ENCODE measurements around the gene GAS6.

Gene GAS6

GRCh38 chr13:113865427-113865826 lies 1.6 kb upstream of the GAS6 start:
- ChIA-PET POLR2A (no interaction called here), CTCF (interaction anchor here (1.2 kb wide), 1 partner anchor 9 kb away, joined by 3 read pairs; no protein-coding TSS in a partner anchor)

GRCh38 chr13:113864273-113864890 lies 506 bp upstream of the GAS6 start:
- ChIA-PET CTCF (interaction anchor here (1.2 to 1.5 kb wide), 3 partner anchors 10 to 83 kb away, joined by 3 to 5 read pairs (median 4); no protein-coding TSS in a partner anchor), POLR2A (no interaction called here)
- DNase-seq (ENCODE audit: low read depth, low spot score), result no peak
- no peak for TF ChIP-seq CTCF (IDR thresholded peaks at IDR 0.05; ENCODE audit: insufficient read depth, low read length, missing control alignments)
- peak overlapping the region; percentile 81 for H3K4me3 ChIP-seq (ENCODE audit: low read depth, low read length)

More at GRCh38 chr13:113865427-113865826, 1.6 kb upstream of the GAS6 start:
- H3K4me3 ChIP-seq (ENCODE audit: low read depth, low read length), result no peak overlapping the region
- TF ChIP-seq CTCF (IDR thresholded peaks at IDR 0.05; ENCODE audit: insufficient read depth, low read length, missing control alignments), result no peak
- no peak for DNase-seq (ENCODE audit: low read depth, low spot score)

GRCh38 chr13:113862931-113863523 lies 849 bp downstream of the GAS6 start:
- peak overlapping the region; percentile 81 for H3K4me3 ChIP-seq (ENCODE audit: low read depth, low read length)
- CTCF ChIA-PET, result interaction anchor here (1.2 to 1.5 kb wide), 2 partner anchors 83 to 84 kb away, joined by 4 to 5 read pairs; no protein-coding TSS in a partner anchor
- no peak for DNase-seq (ENCODE audit: low read depth, low spot score)
- POLR2A ChIA-PET, result interaction anchor here (0.6 to 1.0 kb wide), 2 partner anchors 45 to 65 kb away, joined by 3 read pairs; no protein-coding TSS in a partner anchor
- TF ChIP-seq CTCF (IDR thresholded peaks at IDR 0.05; ENCODE audit: insufficient read depth, low read length, missing control alignments), result peak; percentile 10

- no peak for TF ChIP-seq CTCF (IDR thresholded peaks at IDR 0.05; ENCODE audit: insufficient read depth, low read length, missing control alignments)
- ChIA-PET CTCF (interaction anchor here (0.8 to 1.4 kb wide), 3 partner anchors 10 to 42 kb away, joined by 3 read pairs; no protein-coding TSS in a partner anchor), POLR2A (interaction anchor here (0.6 to 1.0 kb wide), 3 partner anchors 45 to 65 kb away, joined by 3 to 4 read pairs (median 3); no protein-coding TSS in a partner anchor)
- no peak for DNase-seq (ENCODE audit: low read depth, low spot score)
- peak overlapping the region; percentile 81 for H3K4me3 ChIP-seq (ENCODE audit: low read depth, low read length)
Measured at GRCh38 chr13:113862191-113862930, 1.5 kb downstream of the GAS6 start.

GRCh38 chr13:113861433-113862030 lies 2.3 kb downstream of the GAS6 start:
- H3K4me3 ChIP-seq (ENCODE audit: low read depth, low read length), result peak overlapping the region; percentile 81
- DNase-seq (ENCODE audit: low read depth, low spot score), result no peak
- CTCF ChIA-PET, result interaction anchor here (1.2 to 1.4 kb wide), 2 partner anchors 21 to 41 kb away, joined by 3 read pairs; no protein-coding TSS in a partner anchor

More at GRCh38 chr13:113861433-113862030, 2.3 kb downstream of the GAS6 start:
- POLR2A ChIA-PET, result interaction anchor here (0.9 kb wide), 1 partner anchor 61 kb away, joined by 4 read pairs; no protein-coding TSS in a partner anchor
- no peak for TF ChIP-seq CTCF (IDR thresholded peaks at IDR 0.05; ENCODE audit: insufficient read depth, low read length, missing control alignments)

All from AG04449 (cell line).